ENCODE measurements around the gene FEM1A. TPM values are rescaled to one million over a fixed set of nuclear protein-coding genes. Genes with fewer than 3 reads are reported as not detected.
A peak's percentile ranks its signal among the peaks of the same experiment; 100 is the strongest.
"Not testable (repeated sequence)": the region's sequence is repeated elsewhere in the genome, so short reads cannot be mapped to it uniquely, and the experiment has no call there.

Gene FEM1A
- total and polyA plus RNA-seq, 2 donors (not counting 1 experiment from before 2014, with no cell fraction given) = 3.2 to 10.1 TPM

DNA sequence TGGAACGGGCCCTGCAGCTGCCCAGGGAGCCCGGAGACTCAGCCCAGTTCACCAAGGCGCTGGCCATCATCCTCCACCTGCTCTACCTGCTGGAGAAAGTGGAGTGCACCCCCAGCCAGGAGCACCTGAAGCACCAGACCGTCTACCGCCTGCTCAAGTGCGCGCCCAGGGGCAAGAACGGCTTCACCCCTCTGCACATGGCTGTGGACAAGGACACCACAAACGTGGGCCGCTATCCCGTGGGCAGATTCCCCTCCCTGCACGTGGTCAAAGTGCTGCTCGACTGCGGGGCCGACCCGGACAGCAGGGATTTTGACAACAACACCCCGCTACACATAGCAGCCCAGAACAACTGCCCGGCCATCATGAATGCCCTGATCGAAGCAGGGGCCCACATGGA lies 1.7 kb downstream of the FEM1A start:
- not testable (repeated sequence) for H3K9ac ChIP-seq (ENCODE audit: insufficient read depth, low read length); H4K20me1 ChIP-seq (ENCODE audit: control insufficient read depth, extremely low read depth, insufficient read depth, low read length); DNase-seq (ENCODE audit: low read depth in 2 of 2); H3K27me3 ChIP-seq (ENCODE audit: control insufficient read depth, insufficient read depth, low read length); H3K27ac ChIP-seq (ENCODE audit: insufficient read depth, low read length); H2AFZ ChIP-seq (ENCODE audit: low read length); H3K9me3 ChIP-seq (ENCODE audit: control insufficient read depth, insufficient read depth, low read depth, low read length); H3K4me3 ChIP-seq (replicated peaks in 1 of 4; ENCODE audit: control extremely low read depth in 1 of 4, insufficient read depth in 1 of 4, low read depth in 3 of 4, low read length in 4 of 4); H3K4me1 ChIP-seq (ENCODE audit: control insufficient read depth, extremely low read depth, insufficient read depth, low read length); H3K4me2 ChIP-seq (ENCODE audit: extremely low read depth, insufficient read depth, low read length)
- Histone ChIP-seq H3K79me2 (ENCODE audit: control insufficient read depth, insufficient read depth, low read length) (peaks cover 39% of the 10 kb centered on the region), H3K36me3 (ENCODE audit: control insufficient read depth, insufficient read depth, low read length) (peaks cover 18% of the 10 kb centered on the region)

DNA sequence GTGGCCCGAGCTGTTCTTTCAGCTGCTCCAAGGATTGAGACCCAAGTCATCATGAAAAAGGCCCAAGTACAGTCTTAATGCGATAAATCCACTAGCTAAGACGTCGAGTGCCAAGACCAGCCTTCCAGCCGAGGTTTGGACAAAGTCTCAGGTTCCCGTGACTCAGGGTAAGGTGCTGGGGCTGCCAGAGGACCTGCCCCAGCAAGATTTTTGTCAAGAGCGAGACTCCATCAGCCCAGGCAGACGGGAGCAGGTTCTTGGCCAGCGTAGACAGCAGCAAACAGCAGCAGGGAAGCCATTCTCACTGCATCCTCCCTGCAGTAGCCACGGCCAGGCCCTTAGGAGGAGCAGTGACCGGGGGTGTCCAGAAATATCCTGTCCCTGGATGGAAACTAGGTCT lies 3.4 kb downstream of the FEM1A start:
- no peak overlapping the region for H3K27ac ChIP-seq (ENCODE audit: insufficient read depth, low read length)
- no peaks in the 10 kb centered on the region for H3K27me3 ChIP-seq (ENCODE audit: control insufficient read depth, insufficient read depth, low read length)
- H3K4me1 ChIP-seq (ENCODE audit: control insufficient read depth, extremely low read depth, insufficient read depth, low read length) = peaks cover 4% of the 10 kb centered on the region
- no peak for DNase-seq (ENCODE audit: low read depth in 2 of 2)
- H3K9me3 ChIP-seq (ENCODE audit: control insufficient read depth, insufficient read depth, low read depth, low read length) = no peaks in the 10 kb centered on the region
- TF ChIP-seq, protein P1, sequence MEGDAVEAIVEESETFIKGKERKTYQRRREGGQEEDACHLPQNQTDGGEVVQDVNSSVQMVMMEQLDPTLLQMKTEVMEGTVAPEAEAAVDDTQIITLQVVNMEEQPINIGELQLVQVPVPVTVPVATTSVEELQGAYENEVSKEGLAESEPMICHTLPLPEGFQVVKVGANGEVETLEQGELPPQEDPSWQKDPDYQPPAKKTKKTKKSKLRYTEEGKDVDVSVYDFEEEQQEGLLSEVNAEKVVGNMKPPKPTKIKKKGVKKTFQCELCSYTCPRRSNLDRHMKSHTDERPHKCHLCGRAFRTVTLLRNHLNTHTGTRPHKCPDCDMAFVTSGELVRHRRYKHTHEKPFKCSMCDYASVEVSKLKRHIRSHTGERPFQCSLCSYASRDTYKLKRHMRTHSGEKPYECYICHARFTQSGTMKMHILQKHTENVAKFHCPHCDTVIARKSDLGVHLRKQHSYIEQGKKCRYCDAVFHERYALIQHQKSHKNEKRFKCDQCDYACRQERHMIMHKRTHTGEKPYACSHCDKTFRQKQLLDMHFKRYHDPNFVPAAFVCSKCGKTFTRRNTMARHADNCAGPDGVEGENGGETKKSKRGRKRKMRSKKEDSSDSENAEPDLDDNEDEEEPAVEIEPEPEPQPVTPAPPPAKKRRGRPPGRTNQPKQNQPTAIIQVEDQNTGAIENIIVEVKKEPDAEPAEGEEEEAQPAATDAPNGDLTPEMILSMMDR (conservative IDR thresholded peaks at IDR 0.05 in 1 of 2, IDR thresholded peaks at IDR 0.05 in 1 of 2; ENCODE audit: low read depth in 1 of 2, low read length in 2 of 2) = no peak
- H4K20me1 ChIP-seq (ENCODE audit: control insufficient read depth, extremely low read depth, insufficient read depth, low read length) = no peaks in the 10 kb centered on the region
- no peak overlapping the region for H2AFZ ChIP-seq (ENCODE audit: low read length)
- H3K36me3 ChIP-seq (ENCODE audit: control insufficient read depth, insufficient read depth, low read length) = peaks cover 18% of the 10 kb centered on the region
- H3K79me2 ChIP-seq (ENCODE audit: control insufficient read depth, insufficient read depth, low read length) = peaks cover 39% of the 10 kb centered on the region
- H3K4me3 ChIP-seq (replicated peaks in 1 of 4; ENCODE audit: control extremely low read depth in 1 of 4, insufficient read depth in 1 of 4, low read depth in 3 of 4, low read length in 4 of 4) = no peak overlapping the region
- no peak overlapping the region for H3K9ac ChIP-seq (ENCODE audit: insufficient read depth, low read length)
- no peak overlapping the region for H3K4me2 ChIP-seq (ENCODE audit: extremely low read depth, insufficient read depth, low read length)

DNA sequence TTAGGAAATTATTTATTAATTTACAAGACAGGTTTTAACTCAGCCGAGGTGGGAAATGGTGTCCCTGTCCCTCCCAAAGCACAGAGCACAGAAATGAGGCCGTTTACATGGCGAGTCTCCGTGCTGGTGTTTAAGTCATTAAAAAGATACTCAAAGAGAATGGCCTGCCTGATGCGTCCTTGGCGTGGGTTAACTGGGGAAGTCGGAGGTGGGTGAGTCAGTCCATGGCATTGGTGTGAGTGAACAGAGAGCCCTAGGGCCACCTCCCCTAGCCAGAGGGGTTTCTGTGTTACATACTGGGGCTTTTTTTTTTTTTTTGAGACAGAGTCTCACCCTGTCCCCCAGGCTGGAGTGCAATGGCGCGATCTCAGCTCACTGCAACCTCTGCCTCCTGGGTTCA lies 3.9 kb downstream of the FEM1A start:
- Histone ChIP-seq H3K9me3 (ENCODE audit: control insufficient read depth, insufficient read depth, low read depth, low read length) (no peaks in the 10 kb centered on the region), H3K79me2 (ENCODE audit: control insufficient read depth, insufficient read depth, low read length) (peaks cover 39% of the 10 kb centered on the region), H3K4me2 (ENCODE audit: extremely low read depth, insufficient read depth, low read length) (no peak overlapping the region), H3K4me3 (replicated peaks in 1 of 4; ENCODE audit: control extremely low read depth in 1 of 4, insufficient read depth in 1 of 4, low read depth in 3 of 4, low read length in 4 of 4) (no peak overlapping the region), H3K9ac (ENCODE audit: insufficient read depth, low read length) (no peak overlapping the region), H3K27me3 (ENCODE audit: control insufficient read depth, insufficient read depth, low read length) (no peaks in the 10 kb centered on the region), H3K27ac (ENCODE audit: insufficient read depth, low read length) (no peak overlapping the region), H3K36me3 (ENCODE audit: control insufficient read depth, insufficient read depth, low read length) (peaks cover 18% of the 10 kb centered on the region), H2AFZ (ENCODE audit: low read length) (no peak overlapping the region), H3K4me1 (ENCODE audit: control insufficient read depth, extremely low read depth, insufficient read depth, low read length) (peaks cover 4% of the 10 kb centered on the region), H4K20me1 (ENCODE audit: control insufficient read depth, extremely low read depth, insufficient read depth, low read length) (no peaks in the 10 kb centered on the region)
- DNase-seq (ENCODE audit: low read depth in 2 of 2) = peak in 1 of 2 donors; percentile 50
- TF ChIP-seq, protein P1 (conservative IDR thresholded peaks at IDR 0.05 in 1 of 2, IDR thresholded peaks at IDR 0.05 in 1 of 2; ENCODE audit: low read depth in 1 of 2, low read length in 2 of 2) = no peak
- TF ChIP-seq EZH2 (IDR thresholded peaks at IDR 0.05; ENCODE audit: low read length, missing control alignments) = no peak
